GM23338 (cell line): ENCODE results near the gene MKX.

Source experiments
- CREB1 ChIP-seq: fragments of 250-450 bp; sonication (Bioruptor Pico); IDR thresholded peaks from 2 replicates; pipeline ENCODE4 v1.5.0; 2020; ENCODE audit warnings: low read depth, mild to moderate bottlenecking, moderate library complexity
- CTCF ChIP-seq, 2 experiments: fragments of 200-600 bp in 1 of 2; sonication (generic) in 1 of 2; conservative IDR thresholded peaks; 2 replicates each; pipeline versions ENCODE4 v1.5.1 to v1.6.1; 2016 to 2017; ENCODE audit warnings: antibody characterized with exemption in 2 of 2, low read depth in 2 of 2, mild to moderate bottlenecking in 2 of 2, moderate library complexity in 1 of 2
- EZH2 ChIP-seq: fragments of 200-600 bp; sonication (generic); IDR thresholded peaks from one replicate; pipeline ENCODE4 v1.8.0; 2017; ENCODE audit warnings: antibody characterized with exemption, mild to moderate bottlenecking, low read depth; ENCODE audit not compliant: unreplicated experiment
- NANOG ChIP-seq: IDR thresholded peaks from 2 replicates; pipeline ENCODE4 v1.6.1; 2016; ENCODE audit warnings: antibody characterized with exemption, borderline replicate concordance
- POLR2AphosphoS5 ChIP-seq: IDR thresholded peaks from 2 replicates; pipeline ENCODE4 v1.6.1; 2016; ENCODE audit warnings: antibody characterized with exemption, low read depth
- REST ChIP-seq: IDR thresholded peaks from one replicate; pipeline ENCODE4 v1.6.1; 2018; ENCODE audit warnings: antibody characterized with exemption; ENCODE audit not compliant: unreplicated experiment

- TF ChIP-seq POLR2AphosphoS5, result no peak
- TF ChIP-seq CTCF (conservative IDR thresholded peaks at IDR 0.05; ENCODE audit: low read depth in 2 of 2), result no peak
- TF ChIP-seq REST, result no peak
- TF ChIP-seq EZH2, result no peak
- no peak for TF ChIP-seq NANOG
- TF ChIP-seq CREB1 (CRISPR knock-in tag), result no peak
These were observed 57.3 kb downstream of the MKX start for GRCh38 chr10:27688276-27688675.
